IMR-90 (cell line): Measurements from ENCODE around the gene RAVER1. TPM values are rescaled to one million over a fixed set of nuclear protein-coding genes. Genes with fewer than 3 reads are reported as not detected.

Experiments
- ATAC-seq: fragments of 200-7000 bp; cut with Tn5 transposase; 2 replicates; pipeline ENCODE4 v1.9.1; 2020; ENCODE audit warnings: low read depth, mild to moderate bottlenecking, moderate library complexity
- BruUV-seq: library from RNA; stranded (reverse); fragments of 400-500 nt; replicated peaks from 2 replicates; lab custom pipeline; 2021; lab: Mats Ljungman, UMichigan
- CTCF ChIA-PET: fragments of 300-600 bp; formaldehyde crosslinking; extraction: SDS; loops from one replicate; lab custom pipeline; 2021; ENCODE audit warnings: antibody characterized with exemption; lab: Yijun Ruan, JAX
- POLR2A ChIA-PET: fragments of 300-600 bp; sonication (Branson Sonifier 250); formaldehyde crosslinking; loops from one replicate; lab custom pipeline; 2022; ENCODE audit warnings: antibody characterized with exemption; ENCODE audit not compliant: unreplicated experiment; lab: Charles Lee
- DNase-seq: peaks from one replicate; pipeline ENCODE4 v3.0.0; 2013
- H2AFZ ChIP-seq: replicated peaks from 2 replicates; pipeline ENCODE3; 2013; ENCODE audit warnings: low read length, mild to moderate bottlenecking; ENCODE audit not compliant: poor library complexity
- H2AK5ac ChIP-seq: 2 replicates; pipeline ENCODE4 v1.6.1; 2013; ENCODE audit warnings: low read depth, low read length, inconsistent platforms
- H2AK9ac ChIP-seq: replicated peaks from 2 replicates; pipeline ENCODE3; 2013; ENCODE audit warnings: mild to moderate bottlenecking, low read depth, low read length, moderate library complexity; ENCODE audit not compliant: poor library complexity
- H2BK120ac ChIP-seq: 2 replicates; pipeline ENCODE4 v1.6.1; 2013; ENCODE audit warnings: low read depth, low read length, inconsistent platforms
- H2BK15ac ChIP-seq: 3 replicates; pipeline ENCODE4 v1.6.1; 2013; ENCODE audit warnings: low read depth, low read length, inconsistent platforms
- H2BK20ac ChIP-seq: 2 replicates; pipeline ENCODE4 v1.6.1; 2013; ENCODE audit warnings: low read depth, mild to moderate bottlenecking, inconsistent platforms, low read length, moderate library complexity
- H2BK5ac ChIP-seq: 2 replicates; pipeline ENCODE4 v1.6.1; 2013; ENCODE audit warnings: mild to moderate bottlenecking, low read depth, low read length, inconsistent platforms; ENCODE audit not compliant: poor library complexity, severe bottlenecking
- H3K14ac ChIP-seq: replicated peaks from 2 replicates; pipeline ENCODE4 v1.6.1; 2013; ENCODE audit warnings: low read depth, low read length, inconsistent platforms
- H3K18ac ChIP-seq: 2 replicates; pipeline ENCODE4 v1.6.1; 2013; ENCODE audit warnings: low read depth, low read length, control low read depth
- H3K23ac ChIP-seq: 2 replicates; pipeline ENCODE4 v1.6.1; 2013; ENCODE audit warnings: low read depth, low read length, inconsistent platforms
- H3K27ac ChIP-seq: 2 replicates; pipeline ENCODE4 v1.5.1; 2013; ENCODE audit warnings: mild to moderate bottlenecking, control low read depth, low read length; ENCODE audit not compliant: insufficient read depth
- H3K27me3 ChIP-seq: 2 replicates; pipeline ENCODE4 v1.6.1; 2013; ENCODE audit warnings: low read length; ENCODE audit not compliant: control insufficient read depth, insufficient read depth
- H3K36me3 ChIP-seq: 2 replicates; pipeline ENCODE4 v1.6.1; 2013; ENCODE audit warnings: low read length, mixed read lengths; ENCODE audit not compliant: control insufficient read depth, insufficient read depth
- H3K4ac ChIP-seq: 2 replicates; pipeline ENCODE4 v1.6.1; 2013; ENCODE audit warnings: low read depth, low read length, inconsistent platforms
- H3K4me1 ChIP-seq: 2 replicates; pipeline ENCODE4 v1.6.1; 2013; ENCODE audit warnings: low read length, mixed read lengths; ENCODE audit not compliant: control insufficient read depth, insufficient read depth
- H3K4me2 ChIP-seq: 2 replicates; pipeline ENCODE4 v1.6.1; 2013; ENCODE audit warnings: low read depth, mild to moderate bottlenecking, control low read depth, low read length, moderate library complexity
- H3K4me3 ChIP-seq: 2 replicates; pipeline ENCODE4 v1.5.1; 2013; ENCODE audit warnings: low read depth, mild to moderate bottlenecking, control low read depth, low read length, moderate library complexity; ENCODE audit not compliant: insufficient read depth
- H3K56ac ChIP-seq: 2 replicates; pipeline ENCODE4 v1.6.1; 2013; ENCODE audit warnings: low read length, inconsistent platforms; ENCODE audit not compliant: insufficient read depth; ENCODE audit errors: extremely low read depth
- H3K79me1 ChIP-seq, 2 experiments: 2 replicates each; pipeline ENCODE4 v1.6.1; 2013; ENCODE audit warnings: low read length in 2 of 2, inconsistent platforms in 1 of 2, low read depth in 1 of 2
- H3K9ac ChIP-seq: 2 replicates; pipeline ENCODE4 v1.6.1; 2013; ENCODE audit warnings: low read depth, low read length, control low read depth
- H3K9me1 ChIP-seq: 2 replicates; pipeline ENCODE4 v1.6.1; 2013; ENCODE audit warnings: low read length, inconsistent platforms; ENCODE audit not compliant: insufficient read depth
- H3K9me3 ChIP-seq: 2 replicates; pipeline ENCODE4 v1.6.1; 2013; ENCODE audit warnings: low read length; ENCODE audit not compliant: control insufficient read depth, insufficient read depth
- H4K20me1 ChIP-seq: 2 replicates; pipeline ENCODE4 v1.6.1; 2013; ENCODE audit warnings: low read length, inconsistent platforms; ENCODE audit not compliant: insufficient read depth
- H4K5ac ChIP-seq: 2 replicates; pipeline ENCODE4 v1.6.1; 2013; ENCODE audit warnings: mild to moderate bottlenecking, low read depth, low read length, control low read depth
- H4K8ac ChIP-seq, 2 experiments: 2 replicates each; pipeline ENCODE4 v1.6.1; 2013; ENCODE audit warnings: low read depth in 2 of 2, low read length in 2 of 2, control low read depth in 1 of 2, inconsistent platforms in 1 of 2
- H4K91ac ChIP-seq: 2 replicates; pipeline ENCODE4 v1.6.1; 2013; ENCODE audit warnings: low read depth, low read length, inconsistent platforms; ENCODE audit not compliant: insufficient read depth
- CEBPB ChIP-seq: IDR thresholded peaks from 2 replicates; pipeline ENCODE4 v1.6.1; 2012; ENCODE audit warnings: low read depth, low read length, improper control_type of control experiment
- CHD1 ChIP-seq: IDR thresholded peaks from 2 replicates; pipeline ENCODE4 v1.6.1; 2012; ENCODE audit warnings: low read depth, low read length, improper control_type of control experiment
- FOS ChIP-seq: fragments of 150-350 bp; IDR thresholded peaks from 2 replicates; pipeline ENCODE4 v1.6.1; 2016; ENCODE audit warnings: low read depth, low read length
- MAFK ChIP-seq: IDR thresholded peaks from 2 replicates; pipeline ENCODE4 v1.6.1; 2012; ENCODE audit warnings: low read depth, low read length, improper control_type of control experiment
- MAZ ChIP-seq: IDR thresholded peaks from 2 replicates; pipeline ENCODE4 v1.6.1; 2012; ENCODE audit warnings: low read depth, mild to moderate bottlenecking, low read length, improper control_type of control experiment, moderate library complexity, borderline replicate concordance
- MXI1 ChIP-seq: IDR thresholded peaks from 2 replicates; pipeline ENCODE4 v1.6.1; 2012; ENCODE audit warnings: low read depth, mild to moderate bottlenecking, low read length, moderate library complexity, borderline replicate concordance
- NFE2L2 ChIP-seq: fragments of 150-350 bp; IDR thresholded peaks from 2 replicates; pipeline ENCODE4 v1.6.1; 2016; ENCODE audit warnings: low read depth, mild to moderate bottlenecking, low read length
- RAD21 ChIP-seq: IDR thresholded peaks from 2 replicates; pipeline ENCODE4 v1.6.1; 2012; ENCODE audit warnings: low read length, improper control_type of control experiment
- SMC3 ChIP-seq: fragments of 150-350 bp; IDR thresholded peaks from 2 replicates; pipeline ENCODE4 v1.6.1; 2016; ENCODE audit warnings: low read depth, mild to moderate bottlenecking, antibody characterized with exemption, low read length, moderate library complexity
- WGBS, 2 experiments: methylation state at CpG; one replicate each; pipeline versions ENCODE4 v1.1.5 to v1.1.7; 2013; ENCODE audit warnings: missing lambda C conversion rate in 2 of 2; ENCODE audit not compliant: insufficient read length in 1 of 2; ENCODE audit errors: extremely low coverage in 2 of 2; 5-methylcytosine and 5-hydroxymethylcytosine counted together
- dilution Hi-C: fragments of 300-500 bp; cut with HindIII; formaldehyde crosslinking; loops from one replicate; pipeline ENCODE4 v1.14.3; 2018; ENCODE audit warnings: low sequenced_read_pairs; ENCODE audit not compliant: unreplicated experiment
- in situ Hi-C: fragments of 300-500 bp; cut with MboI; formaldehyde crosslinking; loops from 3 replicates; pipeline ENCODE4 v1.14.3; 2019; ENCODE audit warnings: low sequenced_read_pairs, inconsistent platforms, mixed read lengths
- intact Hi-C: fragments of 100-400 bp; cut with micrococcal nuclease; formaldehyde crosslinking; loops from 2 replicates; pipeline ENCODE4 v1.10.0; 2022
- polyA plus RNA-seq, 3 experiments: library from polyadenylated mRNA; depleted of rRNA; stranded (reverse); fragments of >200 nt; gene quantifications; 2 replicates each; pipeline ENCODE4 v1.2.3, GENCODE V29; 2012; ENCODE audit warnings: low replicate concordance in 1 of 3
- total RNA-seq: library from RNA; depleted of rRNA; stranded (reverse); fragments of >200 nt; gene quantifications from 2 replicates; pipeline ENCODE4 v1.2.3, GENCODE V29; 2012
- TF ChIP-seq, protein P1 (sequence below): conservative IDR thresholded peaks from 2 replicates; pipeline ENCODE4 v1.5.1; 2012; ENCODE audit warnings: mild to moderate bottlenecking, low read depth, low read length, improper control_type of control experiment
- TF ChIP-seq, protein P2 (sequence below): fragments of 150-350 bp; IDR thresholded peaks from 2 replicates; pipeline ENCODE4 v1.6.1; 2017; ENCODE audit warnings: mild to moderate bottlenecking, antibody characterized with exemption, low read length, low read depth
- TF ChIP-seq, protein P3 (sequence below): fragments of 150-350 bp; IDR thresholded peaks from 2 replicates; pipeline ENCODE4 v1.6.1; 2016; ENCODE audit warnings: low read depth, mild to moderate bottlenecking, low read length, moderate library complexity, borderline replicate concordance

RAVER1 gene
- total and polyA plus RNA-seq, 2 of the 4 experiments (the other 2 are of a cell fraction) = 2.7 to 18.1 TPM

DNA sequence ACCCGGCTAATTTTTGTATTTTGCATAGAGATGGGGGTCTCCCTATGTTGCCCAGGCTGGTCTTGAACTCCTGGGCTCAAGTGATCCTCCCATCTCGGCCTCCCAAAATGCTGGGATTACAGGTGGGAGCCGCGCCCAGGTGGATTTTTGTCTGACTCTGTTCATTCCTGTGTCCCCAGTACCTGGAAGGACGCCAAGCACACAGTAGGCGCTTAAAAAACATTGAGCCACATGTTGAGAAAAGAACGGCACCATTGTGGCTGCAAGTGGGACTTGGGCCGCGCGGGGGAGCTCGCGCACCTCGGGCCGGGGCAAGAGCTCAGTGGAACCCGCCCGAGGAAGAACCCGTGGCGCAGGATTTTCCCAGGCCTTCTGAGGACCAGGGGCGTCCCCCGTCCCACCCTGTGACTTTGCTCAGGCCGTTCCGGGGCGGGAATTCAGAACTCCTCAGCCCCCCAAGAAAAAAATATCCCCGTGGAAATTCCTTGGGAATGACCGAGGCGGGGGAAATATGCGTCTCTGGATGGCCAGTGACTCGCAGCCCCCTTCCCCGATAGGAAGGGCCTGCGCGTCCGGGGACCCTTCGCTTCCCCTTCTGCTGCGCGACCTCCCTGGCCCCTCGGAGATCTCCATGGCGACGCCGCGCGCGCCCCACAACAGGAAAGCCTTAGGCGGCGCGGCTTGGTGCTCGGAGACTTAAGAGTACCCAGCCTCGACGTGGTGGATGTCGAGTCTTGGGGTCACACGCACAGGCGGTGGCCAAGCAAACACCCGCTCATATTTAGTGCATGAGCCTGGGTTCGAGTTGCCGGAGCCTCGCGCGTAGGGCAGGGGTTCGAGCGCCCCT is 63.8 kb downstream of the RAVER1 start:
- WGBS, 2 experiments = 16% methylated on average over 22 of the region's 59 CpGs; no CpG with 5 or more reads in 1 of the 2 experiments
- peak overlapping the region; percentile 37; the same call in 1 of the 2 replicates for H2AK5ac ChIP-seq
- intact Hi-C loops (loop anchor here (1.0 to 2.0 kb wide), 3 partner anchors 46 to 120 kb away; no protein-coding TSS in a partner anchor), dilution Hi-C loops (no loop called here), in situ Hi-C loops (no loop called here)
- ChIA-PET CTCF (interaction anchor here (0.6 to 1.8 kb wide), 6 partner anchors 22 to 137 kb away, joined by 3 to 12 read pairs (median 4); no protein-coding TSS in a partner anchor), POLR2A (no interaction called here)
- peak overlapping the region; percentile 60 for H3K4me2 ChIP-seq
- peak overlapping the region; percentile 60 for H3K4ac ChIP-seq
- no peak overlapping the region for H3K9ac ChIP-seq
- no TSS peak for BruUV-seq
- H4K20me1 ChIP-seq = no peaks in the 10 kb centered on the region
- H2BK5ac ChIP-seq = no peak overlapping the region
- no peak overlapping the region for H3K14ac ChIP-seq
- H3K36me3 ChIP-seq = no peaks in the 10 kb centered on the region
- DNase-seq (peak; percentile 65), ATAC-seq (peak; percentile 89)
- H3K79me1 ChIP-seq = 0 out of 4 replicates have a peak, but pooled peaks cover 0 to 6% of the 10 kb centered on the region in 2 experiments
- H3K9me1 ChIP-seq = no peaks in the 10 kb centered on the region
- no peak overlapping the region for H3K23ac ChIP-seq
- no peaks in the 10 kb centered on the region; the same call in 1 of the 2 replicates for H3K27me3 ChIP-seq
- TF ChIP-seq FOS (no peak), CEBPB (no peak), MAZ (no peak; the same call in 1 of the 2 replicates), SMC3 (peak; percentile 84), RAD21 (peak; percentile 97), MXI1 (no peak), NFE2L2 (no peak), MAFK (no peak), CHD1 (no peak)
- TF ChIP-seq, protein P1, sequence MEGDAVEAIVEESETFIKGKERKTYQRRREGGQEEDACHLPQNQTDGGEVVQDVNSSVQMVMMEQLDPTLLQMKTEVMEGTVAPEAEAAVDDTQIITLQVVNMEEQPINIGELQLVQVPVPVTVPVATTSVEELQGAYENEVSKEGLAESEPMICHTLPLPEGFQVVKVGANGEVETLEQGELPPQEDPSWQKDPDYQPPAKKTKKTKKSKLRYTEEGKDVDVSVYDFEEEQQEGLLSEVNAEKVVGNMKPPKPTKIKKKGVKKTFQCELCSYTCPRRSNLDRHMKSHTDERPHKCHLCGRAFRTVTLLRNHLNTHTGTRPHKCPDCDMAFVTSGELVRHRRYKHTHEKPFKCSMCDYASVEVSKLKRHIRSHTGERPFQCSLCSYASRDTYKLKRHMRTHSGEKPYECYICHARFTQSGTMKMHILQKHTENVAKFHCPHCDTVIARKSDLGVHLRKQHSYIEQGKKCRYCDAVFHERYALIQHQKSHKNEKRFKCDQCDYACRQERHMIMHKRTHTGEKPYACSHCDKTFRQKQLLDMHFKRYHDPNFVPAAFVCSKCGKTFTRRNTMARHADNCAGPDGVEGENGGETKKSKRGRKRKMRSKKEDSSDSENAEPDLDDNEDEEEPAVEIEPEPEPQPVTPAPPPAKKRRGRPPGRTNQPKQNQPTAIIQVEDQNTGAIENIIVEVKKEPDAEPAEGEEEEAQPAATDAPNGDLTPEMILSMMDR = peak; percentile 97
- TF ChIP-seq, protein P2, sequence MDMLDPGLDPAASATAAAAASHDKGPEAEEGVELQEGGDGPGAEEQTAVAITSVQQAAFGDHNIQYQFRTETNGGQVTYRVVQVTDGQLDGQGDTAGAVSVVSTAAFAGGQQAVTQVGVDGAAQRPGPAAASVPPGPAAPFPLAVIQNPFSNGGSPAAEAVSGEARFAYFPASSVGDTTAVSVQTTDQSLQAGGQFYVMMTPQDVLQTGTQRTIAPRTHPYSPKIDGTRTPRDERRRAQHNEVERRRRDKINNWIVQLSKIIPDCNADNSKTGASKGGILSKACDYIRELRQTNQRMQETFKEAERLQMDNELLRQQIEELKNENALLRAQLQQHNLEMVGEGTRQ = no peak; the same call in 1 of the 2 replicates
- TF ChIP-seq, protein P3, sequence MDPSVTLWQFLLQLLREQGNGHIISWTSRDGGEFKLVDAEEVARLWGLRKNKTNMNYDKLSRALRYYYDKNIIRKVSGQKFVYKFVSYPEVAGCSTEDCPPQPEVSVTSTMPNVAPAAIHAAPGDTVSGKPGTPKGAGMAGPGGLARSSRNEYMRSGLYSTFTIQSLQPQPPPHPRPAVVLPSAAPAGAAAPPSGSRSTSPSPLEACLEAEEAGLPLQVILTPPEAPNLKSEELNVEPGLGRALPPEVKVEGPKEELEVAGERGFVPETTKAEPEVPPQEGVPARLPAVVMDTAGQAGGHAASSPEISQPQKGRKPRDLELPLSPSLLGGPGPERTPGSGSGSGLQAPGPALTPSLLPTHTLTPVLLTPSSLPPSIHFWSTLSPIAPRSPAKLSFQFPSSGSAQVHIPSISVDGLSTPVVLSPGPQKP = no peak
- H2AK9ac ChIP-seq = peak overlapping the region; percentile 81
- peak overlapping the region; percentile 64 to 81; a peak in 3 of 4 replicates for H4K8ac ChIP-seq
- H2BK15ac ChIP-seq = no peak overlapping the region; the same call in 2 of the 3 replicates
- H3K27ac ChIP-seq = no peak overlapping the region
- no peak overlapping the region for H3K4me3 ChIP-seq
- peaks cover 3% of the 10 kb centered on the region; the same call in 1 of the 2 replicates for H3K4me1 ChIP-seq
- H2AFZ ChIP-seq = peak overlapping the region; percentile 94
- H3K18ac ChIP-seq = no peak overlapping the region
- H3K9me3 ChIP-seq = no peaks in the 10 kb centered on the region
- peak overlapping the region; percentile 64 for H2BK120ac ChIP-seq
- H3K56ac ChIP-seq = no peak overlapping the region
- H2BK20ac ChIP-seq = no peak overlapping the region
- peak overlapping the region; percentile 49 for H4K5ac ChIP-seq
- peak overlapping the region; percentile 41 for H4K91ac ChIP-seq
